SK-N-SH (cell line): ENCODE results near the gene MAP2K4. TPM values are rescaled to one million over a fixed set of nuclear protein-coding genes. Genes with fewer than 3 reads are reported as not detected.
A peak's percentile ranks its signal among the peaks of the same experiment; 100 is the strongest.

Experiments
- CTCF ChIA-PET: fragments of 300-600, 350-600 bp; formaldehyde crosslinking; extraction: SDS; loops from one replicate; lab custom pipeline; 2021; lab: Yijun Ruan, JAX
- POLR2A ChIA-PET: fragments of 350-600 bp; sonication (Branson Sonifier 250); formaldehyde crosslinking; extraction: SDS; loops from one replicate; lab custom pipeline; 2020; ENCODE audit warnings: antibody characterized with exemption, inconsistent platforms; lab: Yijun Ruan, JAX
- DNase-seq: peaks from one replicate; pipeline ENCODE4 v3.0.0; 2012
- H2AFZ ChIP-seq: fragments of 200-600 bp; sonication (generic); 2 replicates; pipeline ENCODE4 v1.8.1; 2016; ENCODE audit warnings: antibody characterized with exemption, mild to moderate bottlenecking, low read depth
- H3F3A ChIP-seq: fragments of 200-600 bp; sonication (generic); replicated peaks from 2 replicates; pipeline ENCODE3; 2016; ENCODE audit warnings: antibody characterized with exemption, mild to moderate bottlenecking; ENCODE audit not compliant: insufficient read depth
- H3K27ac ChIP-seq, 2 experiments: fragments of 200-500 bp in 1 of 2; fragments of 200-600 bp in 1 of 2; sonication (Bioruptor generic) in 1 of 2; sonication (generic), shearing (Covaris generic) in 1 of 2; 2 replicates each; pipeline versions ENCODE4 v1.5.1 to v1.6.1; 2014 to 2016; ENCODE audit warnings: low read depth in 2 of 2, inconsistent platforms in 1 of 2, low read length in 1 of 2, mild to moderate bottlenecking in 1 of 2, mixed read lengths in 1 of 2
- H3K27me3 ChIP-seq: fragments of 200-600 bp; sonication (generic), shearing (Covaris generic); 2 replicates; pipeline ENCODE4 v1.6.1; 2016; ENCODE audit warnings: mixed run types; ENCODE audit not compliant: insufficient read depth
- H3K36me3 ChIP-seq, 2 experiments: fragments of 200-500 bp in 1 of 2; fragments of 200-600 bp in 1 of 2; sonication (Bioruptor generic) in 1 of 2; sonication (generic) in 1 of 2; replicated peaks in 1 of 2; 2 replicates each; pipeline versions ENCODE3 to v1.5.1; 2014 to 2016; ENCODE audit warnings: low read length in 1 of 2, mild to moderate bottlenecking in 1 of 2; ENCODE audit not compliant: insufficient read depth in 2 of 2, control insufficient read depth in 1 of 2
- H3K4me1 ChIP-seq, 2 experiments: fragments of 200-500 bp in 1 of 2; fragments of 200-600 bp in 1 of 2; sonication (Bioruptor generic) in 1 of 2; sonication (generic), shearing (Covaris generic) in 1 of 2; 2 replicates each; pipeline versions ENCODE4 v1.5.1 to v1.6.1; 2014 to 2016; ENCODE audit warnings: low read depth in 1 of 2, low read length in 1 of 2, mixed run types in 1 of 2; ENCODE audit not compliant: insufficient read depth in 2 of 2, control insufficient read depth in 1 of 2
- H3K4me2 ChIP-seq: fragments of 200-600 bp; sonication (generic), shearing (Covaris generic); 2 replicates; pipeline ENCODE4 v1.6.1; 2017; ENCODE audit warnings: mixed run types
- H3K4me3 ChIP-seq, 2 experiments: fragments of 200-500 bp in 1 of 2; fragments of 200-600 bp in 1 of 2; sonication (Bioruptor generic) in 1 of 2; sonication (generic), shearing (Covaris generic) in 1 of 2; 2 replicates each; pipeline versions ENCODE4 v1.5.1 to v1.8.1; 2014 to 2016; ENCODE audit warnings: low read depth in 2 of 2, inconsistent platforms in 1 of 2, low read length in 1 of 2, mild to moderate bottlenecking in 1 of 2, mixed read lengths in 1 of 2, moderate library complexity in 1 of 2
- H3K79me2 ChIP-seq: fragments of 200-600 bp; sonication (generic); 2 replicates; pipeline ENCODE4 v1.8.1; 2017; ENCODE audit warnings: mild to moderate bottlenecking; ENCODE audit not compliant: insufficient read depth
- H3K9ac ChIP-seq: fragments of 200-600 bp; sonication (generic); 2 replicates; pipeline ENCODE4 v1.6.1; 2017; ENCODE audit warnings: mixed run types
- H3K9me2 ChIP-seq: fragments of 200-600 bp; sonication (generic); 2 replicates; pipeline ENCODE4 v1.6.1; 2017; ENCODE audit warnings: mixed run types
- H3K9me3 ChIP-seq: fragments of 200-600 bp; sonication (generic); 2 replicates; pipeline ENCODE4 v1.6.1; 2017; ENCODE audit warnings: mixed run types, mild to moderate bottlenecking, moderate library complexity
- H4K20me1 ChIP-seq: fragments of 200-600 bp; sonication (generic); 2 replicates; pipeline ENCODE4 v1.6.1; 2017; ENCODE audit warnings: mild to moderate bottlenecking, mixed run types; ENCODE audit not compliant: insufficient read depth
- ELF1 ChIP-seq: IDR thresholded peaks from 2 replicates; pipeline ENCODE4 v1.4.0; 2012
- EP300 ChIP-seq, 2 experiments: IDR thresholded peaks; 2 replicates each; pipeline versions ENCODE4 v1.4.0 to v1.6.1; 2012; ENCODE audit warnings: borderline replicate concordance in 1 of 2, low read depth in 1 of 2, low read length in 1 of 2
- EZH2phosphoT487 ChIP-seq: fragments of 200-600 bp; sonication (generic); IDR thresholded peaks from 2 replicates; pipeline ENCODE4 v1.6.1; 2017; ENCODE audit warnings: low read depth, mixed run types, mild to moderate bottlenecking, antibody characterized with exemption, moderate library complexity, borderline replicate concordance
- FOSL2 ChIP-seq: IDR thresholded peaks from 2 replicates; pipeline ENCODE4 v1.4.0; 2012; ENCODE audit warnings: low read depth, mild to moderate bottlenecking, moderate library complexity, borderline replicate concordance
- FOXJ3 ChIP-seq: sonication (generic); formaldehyde crosslinking; IDR thresholded peaks from 2 replicates; pipeline ENCODE4 v1.5.1; 2020; ENCODE audit warnings: mild to moderate bottlenecking, missing genetic modification reagents
- GABPA ChIP-seq: IDR thresholded peaks from 2 replicates; pipeline ENCODE4 v1.4.0; 2012; ENCODE audit warnings: low read depth, mild to moderate bottlenecking
- GATA2 ChIP-seq: sonication (generic); formaldehyde crosslinking; IDR thresholded peaks from 2 replicates; pipeline ENCODE4 v1.5.0; 2020; ENCODE audit warnings: mild to moderate bottlenecking, missing genetic modification reagents
- MEF2A ChIP-seq: IDR thresholded peaks from 2 replicates; pipeline ENCODE4 v1.4.0; 2012; ENCODE audit warnings: low read depth, borderline replicate concordance
- NFIC ChIP-seq: IDR thresholded peaks from 2 replicates; pipeline ENCODE4 v1.4.0; 2012; ENCODE audit warnings: borderline replicate concordance
- RAD21 ChIP-seq: IDR thresholded peaks from 2 replicates; pipeline ENCODE4 v1.6.1; 2012; ENCODE audit warnings: mild to moderate bottlenecking, low read length
- RFX5 ChIP-seq: IDR thresholded peaks from 2 replicates; pipeline ENCODE4 v1.6.1; 2012; ENCODE audit warnings: mild to moderate bottlenecking, improper control_type of control experiment, low read length
- RXRA ChIP-seq: IDR thresholded peaks from 2 replicates; pipeline ENCODE4 v1.4.0; 2012; ENCODE audit warnings: low read depth, mild to moderate bottlenecking, borderline replicate concordance
- SIN3A ChIP-seq: IDR thresholded peaks from 2 replicates; pipeline ENCODE4 v1.6.1; 2012; ENCODE audit warnings: low read depth, mild to moderate bottlenecking, low read length, moderate library complexity, borderline replicate concordance
- TAF1 ChIP-seq: IDR thresholded peaks from 2 replicates; pipeline ENCODE4 v1.6.1; 2012; ENCODE audit warnings: low read depth, mild to moderate bottlenecking, low read length, moderate library complexity, borderline replicate concordance
- TEAD4 ChIP-seq: IDR thresholded peaks from 2 replicates; pipeline ENCODE4 v1.4.0; 2012; ENCODE audit warnings: mild to moderate bottlenecking, borderline replicate concordance; ENCODE audit not compliant: insufficient read depth
- YY1 ChIP-seq: IDR thresholded peaks from 2 replicates; pipeline ENCODE4 v1.4.0; 2012; ENCODE audit warnings: low read depth, mild to moderate bottlenecking
- WGBS: methylation state at CpG from one replicate; pipeline ENCODE4 v1.1.6; 2017; ENCODE audit warnings: low lambda C conversion rate; 5-methylcytosine and 5-hydroxymethylcytosine counted together
- polyA plus RNA-seq, 3 experiments: library from polyadenylated mRNA; depleted of rRNA; stranded (reverse); fragments of >200 nt; gene quantifications; 2 replicates each; pipeline ENCODE4 v1.2.3, GENCODE V29; 2012
- TF ChIP-seq, protein P1 (sequence below): IDR thresholded peaks from 2 replicates; pipeline ENCODE4 v1.4.0; 2012; ENCODE audit warnings: low read depth, borderline replicate concordance
- TF ChIP-seq, protein P2 (sequence below): IDR thresholded peaks from 2 replicates; pipeline ENCODE4 v1.4.0; 2012; ENCODE audit warnings: low read depth, borderline replicate concordance
- TF ChIP-seq, protein P3 (sequence below): IDR thresholded peaks from 2 replicates; pipeline ENCODE4 v1.6.1; 2012; ENCODE audit warnings: mild to moderate bottlenecking, low read depth, low read length, moderate library complexity
- TF ChIP-seq, protein P4 (sequence below): IDR thresholded peaks from 2 replicates; pipeline ENCODE4 v1.4.0; 2012; ENCODE audit warnings: low read depth

The MAP2K4 gene
- polyA plus RNA-seq, 1 of the 3 experiments (the other 2 are of a cell fraction) = 10.6 TPM

DNA sequence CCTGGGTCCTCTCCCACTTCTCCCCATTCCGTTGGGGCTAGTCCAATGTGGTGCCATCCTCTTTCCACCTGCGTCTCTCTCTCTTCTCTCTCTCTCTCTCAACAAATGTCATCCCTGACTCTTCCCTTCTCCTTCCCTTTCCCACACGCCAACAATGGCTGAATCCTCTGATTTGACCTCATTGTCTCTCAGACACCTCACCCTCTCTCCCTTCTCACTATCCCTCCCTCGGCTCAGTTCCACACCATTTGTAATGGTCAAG, 22.8 kb upstream of the MAP2K4 start:
- peak overlapping the region; percentile 86 for H3K4me2 ChIP-seq
- no peaks in the 10 kb centered on the region for H3K9me3 ChIP-seq
- no peaks in the 10 kb centered on the region for H4K20me1 ChIP-seq
- ChIA-PET POLR2A (interaction anchor here (1.3 to 2.6 kb wide), 3 partner anchors 23 to 1020 kb away, joined by 3 to 39 read pairs (median 5); partner anchors contain the start of genes ELAC2 and MAP2K4), CTCF (interaction anchor here (1.0 to 2.6 kb wide), 4 partner anchors 9 to 15 kb away, joined by 3 to 8 read pairs (median 4); no protein-coding TSS in a partner anchor)
- WGBS = 54% methylated on average over 4 of the region's 4 CpGs
- peak overlapping the region; percentile 90 to 91 for H3K4me3 ChIP-seq
- H2AFZ ChIP-seq = peak overlapping the region; percentile 96
- no peak for DNase-seq
- peak overlapping the region; percentile 84 for H3K9ac ChIP-seq
- no peaks in the 10 kb centered on the region for H3K9me2 ChIP-seq
- H3K27ac ChIP-seq = peak overlapping the region; percentile 87 to 90
- peaks cover 0 to 2% of the 10 kb centered on the region in 2 experiments for H3K36me3 ChIP-seq
- TF ChIP-seq RXRA = no peak
- TF ChIP-seq, protein P1, sequence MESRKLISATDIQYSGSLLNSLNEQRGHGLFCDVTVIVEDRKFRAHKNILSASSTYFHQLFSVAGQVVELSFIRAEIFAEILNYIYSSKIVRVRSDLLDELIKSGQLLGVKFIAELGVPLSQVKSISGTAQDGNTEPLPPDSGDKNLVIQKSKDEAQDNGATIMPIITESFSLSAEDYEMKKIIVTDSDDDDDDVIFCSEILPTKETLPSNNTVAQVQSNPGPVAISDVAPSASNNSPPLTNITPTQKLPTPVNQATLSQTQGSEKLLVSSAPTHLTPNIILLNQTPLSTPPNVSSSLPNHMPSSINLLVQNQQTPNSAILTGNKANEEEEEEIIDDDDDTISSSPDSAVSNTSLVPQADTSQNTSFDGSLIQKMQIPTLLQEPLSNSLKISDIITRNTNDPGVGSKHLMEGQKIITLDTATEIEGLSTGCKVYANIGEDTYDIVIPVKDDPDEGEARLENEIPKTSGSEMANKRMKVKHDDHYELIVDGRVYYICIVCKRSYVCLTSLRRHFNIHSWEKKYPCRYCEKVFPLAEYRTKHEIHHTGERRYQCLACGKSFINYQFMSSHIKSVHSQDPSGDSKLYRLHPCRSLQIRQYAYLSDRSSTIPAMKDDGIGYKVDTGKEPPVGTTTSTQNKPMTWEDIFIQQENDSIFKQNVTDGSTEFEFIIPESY = no peak
- no peak for TF ChIP-seq RFX5
- TF ChIP-seq, protein P2, sequence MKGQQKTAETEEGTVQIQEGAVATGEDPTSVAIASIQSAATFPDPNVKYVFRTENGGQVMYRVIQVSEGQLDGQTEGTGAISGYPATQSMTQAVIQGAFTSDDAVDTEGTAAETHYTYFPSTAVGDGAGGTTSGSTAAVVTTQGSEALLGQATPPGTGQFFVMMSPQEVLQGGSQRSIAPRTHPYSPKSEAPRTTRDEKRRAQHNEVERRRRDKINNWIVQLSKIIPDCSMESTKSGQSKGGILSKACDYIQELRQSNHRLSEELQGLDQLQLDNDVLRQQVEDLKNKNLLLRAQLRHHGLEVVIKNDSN = no peak
- TF ChIP-seq YY1 = no peak
- TF ChIP-seq FOSL2 = no peak
- TF ChIP-seq TEAD4 = no peak
- TF ChIP-seq, protein P3, sequence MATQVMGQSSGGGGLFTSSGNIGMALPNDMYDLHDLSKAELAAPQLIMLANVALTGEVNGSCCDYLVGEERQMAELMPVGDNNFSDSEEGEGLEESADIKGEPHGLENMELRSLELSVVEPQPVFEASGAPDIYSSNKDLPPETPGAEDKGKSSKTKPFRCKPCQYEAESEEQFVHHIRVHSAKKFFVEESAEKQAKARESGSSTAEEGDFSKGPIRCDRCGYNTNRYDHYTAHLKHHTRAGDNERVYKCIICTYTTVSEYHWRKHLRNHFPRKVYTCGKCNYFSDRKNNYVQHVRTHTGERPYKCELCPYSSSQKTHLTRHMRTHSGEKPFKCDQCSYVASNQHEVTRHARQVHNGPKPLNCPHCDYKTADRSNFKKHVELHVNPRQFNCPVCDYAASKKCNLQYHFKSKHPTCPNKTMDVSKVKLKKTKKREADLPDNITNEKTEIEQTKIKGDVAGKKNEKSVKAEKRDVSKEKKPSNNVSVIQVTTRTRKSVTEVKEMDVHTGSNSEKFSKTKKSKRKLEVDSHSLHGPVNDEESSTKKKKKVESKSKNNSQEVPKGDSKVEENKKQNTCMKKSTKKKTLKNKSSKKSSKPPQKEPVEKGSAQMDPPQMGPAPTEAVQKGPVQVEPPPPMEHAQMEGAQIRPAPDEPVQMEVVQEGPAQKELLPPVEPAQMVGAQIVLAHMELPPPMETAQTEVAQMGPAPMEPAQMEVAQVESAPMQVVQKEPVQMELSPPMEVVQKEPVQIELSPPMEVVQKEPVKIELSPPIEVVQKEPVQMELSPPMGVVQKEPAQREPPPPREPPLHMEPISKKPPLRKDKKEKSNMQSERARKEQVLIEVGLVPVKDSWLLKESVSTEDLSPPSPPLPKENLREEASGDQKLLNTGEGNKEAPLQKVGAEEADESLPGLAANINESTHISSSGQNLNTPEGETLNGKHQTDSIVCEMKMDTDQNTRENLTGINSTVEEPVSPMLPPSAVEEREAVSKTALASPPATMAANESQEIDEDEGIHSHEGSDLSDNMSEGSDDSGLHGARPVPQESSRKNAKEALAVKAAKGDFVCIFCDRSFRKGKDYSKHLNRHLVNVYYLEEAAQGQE = no peak
- TF ChIP-seq EP300 (IDR thresholded peaks at IDR 0.05; ENCODE audit: borderline replicate concordance in 1 of 2, low read depth in 1 of 2, low read length in 1 of 2) = no peak
- no peak for TF ChIP-seq ELF1
- no peak for TF ChIP-seq GATA2
- TF ChIP-seq EZH2phosphoT487 = no peak
- TF ChIP-seq, protein P4, sequence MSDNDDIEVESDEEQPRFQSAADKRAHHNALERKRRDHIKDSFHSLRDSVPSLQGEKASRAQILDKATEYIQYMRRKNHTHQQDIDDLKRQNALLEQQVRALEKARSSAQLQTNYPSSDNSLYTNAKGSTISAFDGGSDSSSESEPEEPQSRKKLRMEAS = no peak
- TF ChIP-seq RAD21 = no peak
- no peak for TF ChIP-seq FOXJ3 (CRISPR knock-in tag)
- TF ChIP-seq GABPA = no peak
- TF ChIP-seq TAF1 = no peak
- TF ChIP-seq MEF2A = no peak
- TF ChIP-seq NFIC = no peak
- TF ChIP-seq SIN3A = no peak
- peaks cover 5% of the 10 kb centered on the region; the same call in 1 of the 2 replicates for H3K79me2 ChIP-seq
- H3F3A ChIP-seq = peaks cover 8% of the 10 kb centered on the region
- no peaks in the 10 kb centered on the region for H3K27me3 ChIP-seq
- peaks cover 5 to 8% of the 10 kb centered on the region in 2 experiments; a peak in 2 of 4 replicates for H3K4me1 ChIP-seq
